H1 (cell line): Measurements from ENCODE around the gene SMAD7. TPM values are rescaled to one million over a fixed set of nuclear protein-coding genes. Genes with fewer than 3 reads are reported as not detected.

Experiments used
- BCL11A ChIP-seq, 2 experiments: IDR thresholded peaks; one replicate each; pipeline ENCODE4 v1.6.1; 2011; ENCODE audit warnings: low read depth in 2 of 2, low read length in 2 of 2, mild to moderate bottlenecking in 2 of 2
- CHD7 ChIP-seq: fragments of 300-600 bp; sonication (generic); IDR thresholded peaks from 2 replicates; pipeline ENCODE4 v1.7.1; 2012; ENCODE audit warnings: low read length, moderate library complexity, mild to moderate bottlenecking, inconsistent platforms; ENCODE audit not compliant: insufficient replicate concordance
- PHF8 ChIP-seq: fragments of 200-600 bp; sonication (generic); conservative IDR thresholded peaks from 2 replicates; pipeline ENCODE4 v1.7.1; 2012; ENCODE audit warnings: low read depth, mild to moderate bottlenecking, inconsistent platforms, low read length, moderate library complexity
- polyA plus RNA-seq, 7 experiments: library from polyadenylated mRNA; depleted of rRNA in 3 of 7; stranded (reverse) in 5 of 7; unstranded in 2 of 7; fragments of >200 nt in 5 of 7; fragments of 200-250 nt in 2 of 7; gene quantifications; 1 replicate in 5 of 7; 2 replicates in 1 of 7; 4 replicates in 1 of 7; pipeline versions ENCODE4 v1.2.1 to v1.2.3, GENCODE V29; 2011 to 2013; ENCODE audit warnings: missing spikeins in 2 of 7, mixed read lengths in 2 of 7
- total RNA-seq: library from RNA; stranded (reverse); fragmentation: NEBNext Ultra II Directional; extraction: Animal tissue kit (Norgen Biotek cat#: 25700); gene quantifications from 2 replicates; pipeline ENCODE4 v1.2.1, GENCODE V29; 2021

Gene SMAD7
- total and polyA plus RNA-seq, 2 of the 8 experiments (the other 6 are each of a cell fraction or from before 2014, with no cell fraction given): 6.5 to 15.5 TPM

- TF ChIP-seq CHD7: no peak
- TF ChIP-seq PHF8: no peak
- TF ChIP-seq BCL11A (IDR thresholded peaks at IDR 0.05; ENCODE audit: low read depth in 2 of 2, low read length in 2 of 2): no peak
Measured at GRCh38 chr18:48958951-48959350, 8.2 kb upstream of the SMAD7 start (continued).
